ENCODE results near the gene TXNL4A.

Gene TXNL4A

DNA sequence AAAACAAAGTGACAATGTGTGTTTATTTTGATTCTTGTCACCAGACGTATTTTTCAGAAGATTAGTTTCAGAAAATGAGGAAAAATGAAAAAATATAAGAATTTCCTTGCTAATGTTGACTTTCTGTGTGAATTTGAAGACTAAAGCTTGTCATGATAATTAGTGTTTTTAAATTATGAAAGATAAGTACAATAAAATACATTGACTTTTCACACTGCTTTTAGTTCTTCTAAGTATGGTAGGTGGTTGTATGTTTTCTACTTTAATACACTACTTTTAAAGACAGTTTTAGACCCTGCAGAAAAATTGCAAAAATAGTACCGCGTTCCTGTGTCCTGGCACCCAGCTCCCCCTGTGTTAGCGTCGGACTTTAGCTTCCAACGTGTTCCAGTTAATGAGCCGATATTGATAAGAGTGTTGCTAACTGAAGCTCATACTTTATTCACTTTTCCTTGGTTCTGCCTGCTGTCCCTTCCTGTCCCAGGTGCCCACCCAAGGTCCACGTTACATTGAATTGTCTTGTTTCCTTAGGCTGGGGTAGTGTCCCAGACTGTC lies 46.6 kb upstream of the TXNL4A start:
- H3K4me3 ChIP-seq (ENCODE audit: low read depth in 1 of 2, low read length in 2 of 2), result peak overlapping the region; percentile 95 to 99
- H3K9me3 ChIP-seq (ENCODE audit: insufficient read depth, low read length, severe bottlenecking), result no peaks in the 10 kb centered on the region
- H3K27ac ChIP-seq (ENCODE audit: low read length), result peak overlapping the region; percentile 93
- no peaks in the 10 kb centered on the region for H3K27me3 ChIP-seq (ENCODE audit: insufficient read depth, low read length, poor library complexity)
- peak overlapping the region; percentile 97 for H2AFZ ChIP-seq (ENCODE audit: low read depth, low read length)
- peak overlapping the region; percentile 95 for H3K9ac ChIP-seq (ENCODE audit: low read depth, low read length)
- peaks cover 14% of the 10 kb centered on the region; the same call in 1 of the 2 replicates for H4K20me1 ChIP-seq (ENCODE audit: insufficient read depth, low read length)
- H3K4me2 ChIP-seq (ENCODE audit: insufficient read depth, low read length), result peak overlapping the region; percentile 98
- no peak for DNase-seq
- H3K79me2 ChIP-seq (ENCODE audit: insufficient read depth, low read length), result peaks cover 42% of the 10 kb centered on the region
- peaks cover 28% of the 10 kb centered on the region for H3K36me3 ChIP-seq (ENCODE audit: insufficient read depth, low read length)
- H3K4me1 ChIP-seq (ENCODE audit: insufficient read depth, low read length), result peaks cover 30% of the 10 kb centered on the region
- TF ChIP-seq, protein P1, sequence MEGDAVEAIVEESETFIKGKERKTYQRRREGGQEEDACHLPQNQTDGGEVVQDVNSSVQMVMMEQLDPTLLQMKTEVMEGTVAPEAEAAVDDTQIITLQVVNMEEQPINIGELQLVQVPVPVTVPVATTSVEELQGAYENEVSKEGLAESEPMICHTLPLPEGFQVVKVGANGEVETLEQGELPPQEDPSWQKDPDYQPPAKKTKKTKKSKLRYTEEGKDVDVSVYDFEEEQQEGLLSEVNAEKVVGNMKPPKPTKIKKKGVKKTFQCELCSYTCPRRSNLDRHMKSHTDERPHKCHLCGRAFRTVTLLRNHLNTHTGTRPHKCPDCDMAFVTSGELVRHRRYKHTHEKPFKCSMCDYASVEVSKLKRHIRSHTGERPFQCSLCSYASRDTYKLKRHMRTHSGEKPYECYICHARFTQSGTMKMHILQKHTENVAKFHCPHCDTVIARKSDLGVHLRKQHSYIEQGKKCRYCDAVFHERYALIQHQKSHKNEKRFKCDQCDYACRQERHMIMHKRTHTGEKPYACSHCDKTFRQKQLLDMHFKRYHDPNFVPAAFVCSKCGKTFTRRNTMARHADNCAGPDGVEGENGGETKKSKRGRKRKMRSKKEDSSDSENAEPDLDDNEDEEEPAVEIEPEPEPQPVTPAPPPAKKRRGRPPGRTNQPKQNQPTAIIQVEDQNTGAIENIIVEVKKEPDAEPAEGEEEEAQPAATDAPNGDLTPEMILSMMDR (IDR thresholded peaks at IDR 0.05; ENCODE audit: borderline replicate concordance, extremely low read depth, low read length, poor library complexity, severe bottlenecking), result peak; percentile 17
- no peak for TF ChIP-seq EZH2 (IDR thresholded peaks at IDR 0.05; ENCODE audit: borderline replicate concordance, low read depth, low read length, severe bottlenecking)
- no peak for ATAC-seq (ENCODE audit: insufficient read depth, low read depth)

DNA sequence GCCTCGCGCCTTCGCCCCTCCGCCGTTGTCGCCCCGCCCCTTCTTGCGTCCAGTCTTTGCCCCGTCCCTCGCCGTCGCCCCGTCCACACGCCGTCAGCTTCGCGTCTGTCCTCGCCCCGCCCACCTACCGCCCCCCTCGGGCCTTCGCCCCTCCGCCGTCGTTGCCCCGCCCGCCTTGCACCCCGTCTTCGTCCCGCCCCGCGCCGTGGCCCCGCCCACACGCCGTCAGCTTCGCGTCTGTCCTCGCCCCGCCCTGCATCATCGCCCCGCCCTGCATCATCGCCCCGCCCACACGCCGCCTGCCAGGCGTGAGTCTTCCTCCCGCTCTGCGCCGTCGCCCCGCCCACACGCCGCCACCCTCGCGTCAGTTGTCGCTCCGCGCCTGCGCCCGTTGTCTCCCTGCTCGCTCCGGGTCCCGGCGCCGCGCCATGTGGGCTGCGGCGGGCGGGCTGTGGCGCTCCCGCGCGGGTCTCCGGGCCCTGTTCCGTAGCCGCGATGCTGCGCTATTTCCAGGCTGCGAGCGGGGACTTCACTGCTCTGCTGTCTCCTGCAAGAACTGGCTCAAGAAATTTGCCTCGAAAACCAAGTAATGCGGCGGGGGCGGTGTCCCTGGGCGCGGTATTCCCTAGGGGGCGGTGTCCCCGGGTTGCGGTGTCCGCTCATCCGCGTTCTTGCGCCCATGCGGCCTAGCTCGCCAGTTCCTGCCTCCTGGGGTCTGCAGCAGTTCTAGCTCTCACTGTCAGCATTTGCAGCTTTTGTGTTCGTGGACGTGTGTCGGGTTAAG lies 45.9 kb upstream of the TXNL4A start, which contains the start of gene RBFA:
Gene RBFA, plus strand, starts transcription at position 367 of the 784 bp plus-strand sequence. Its CDS starts 62 bp downstream, at position 429.
- peaks cover 14% of the 10 kb centered on the region; the same call in 1 of the 2 replicates for H4K20me1 ChIP-seq (ENCODE audit: insufficient read depth, low read length)
- H3K27ac ChIP-seq (ENCODE audit: low read length), result peak within 1 kb of the TSS; percentile 93
- peak within 1 kb of the TSS; percentile 98 for H3K4me2 ChIP-seq (ENCODE audit: insufficient read depth, low read length)
- no peak for TF ChIP-seq EZH2 (IDR thresholded peaks at IDR 0.05; ENCODE audit: borderline replicate concordance, low read depth, low read length, severe bottlenecking)
- TF ChIP-seq, protein P1 (IDR thresholded peaks at IDR 0.05; ENCODE audit: borderline replicate concordance, extremely low read depth, low read length, poor library complexity, severe bottlenecking), result peak; percentile 52
- H3K9ac ChIP-seq (ENCODE audit: low read depth, low read length), result peak within 1 kb of the TSS; percentile 95
- no peaks in the 10 kb centered on the region for H3K9me3 ChIP-seq (ENCODE audit: insufficient read depth, low read length, severe bottlenecking)
- peaks cover 39% of the 10 kb centered on the region for H3K79me2 ChIP-seq (ENCODE audit: insufficient read depth, low read length)
- ATAC-seq (ENCODE audit: insufficient read depth, low read depth) (peak; percentile 81), DNase-seq (peak; percentile 99)
- H3K27me3 ChIP-seq (ENCODE audit: insufficient read depth, low read length, poor library complexity), result no peaks in the 10 kb centered on the region
- H2AFZ ChIP-seq (ENCODE audit: low read depth, low read length), result peak within 1 kb of the TSS; percentile 97
- H3K36me3 ChIP-seq (ENCODE audit: insufficient read depth, low read length), result peaks cover 25% of the 10 kb centered on the region
- H3K4me3 ChIP-seq (ENCODE audit: low read depth in 1 of 2, low read length in 2 of 2), result peak within 1 kb of the TSS; percentile 95 to 99
- H3K4me1 ChIP-seq (ENCODE audit: insufficient read depth, low read length), result peaks cover 30% of the 10 kb centered on the region

DNA sequence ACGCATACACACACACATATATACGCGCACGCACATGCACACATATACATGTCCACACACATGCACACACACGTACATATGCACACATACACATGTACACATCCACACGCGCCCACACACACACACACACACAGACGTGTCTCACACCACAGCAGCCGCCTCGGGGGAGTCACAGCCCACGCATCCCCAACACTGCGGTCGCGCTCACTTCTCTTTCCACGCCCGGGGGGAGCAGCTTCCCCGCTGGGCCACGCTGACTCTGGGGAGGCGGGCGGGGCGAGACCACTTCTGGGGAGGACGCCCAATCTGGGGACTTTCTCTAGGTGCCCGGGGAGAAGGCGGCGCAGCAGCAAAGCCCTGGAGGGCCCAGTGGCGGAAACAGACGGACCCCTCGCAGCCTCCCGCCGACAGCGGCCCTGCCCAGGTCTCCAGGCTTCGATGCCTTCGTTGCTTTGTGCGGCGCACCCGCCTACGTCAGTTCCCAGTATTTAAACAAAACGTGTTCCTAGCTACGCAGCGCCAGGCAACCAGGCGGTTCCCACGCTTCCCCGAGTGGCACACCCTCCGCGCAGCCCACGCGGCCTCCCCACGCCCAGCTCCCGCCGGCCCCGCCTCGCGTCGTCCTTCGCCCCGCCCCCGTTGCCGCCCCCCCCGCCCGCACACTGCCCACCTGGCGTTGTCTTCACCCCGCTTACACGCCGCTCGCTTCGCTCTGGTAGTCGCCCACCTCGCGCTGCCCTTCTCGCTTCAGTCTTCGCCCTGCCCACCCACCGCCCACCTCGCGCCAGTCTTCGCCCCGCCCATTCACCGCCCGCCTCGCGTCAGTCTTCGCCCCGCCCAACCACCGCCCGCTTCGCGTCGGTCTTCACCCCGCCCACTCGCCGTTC lies 45.1 kb upstream of the TXNL4A start:
- H2AFZ ChIP-seq (ENCODE audit: low read depth, low read length), result peak overlapping the region; percentile 90
- peak overlapping the region; percentile 37 to 61; a peak in 3 of 4 replicates for H3K4me3 ChIP-seq (ENCODE audit: low read depth in 1 of 2, low read length in 2 of 2)
- H3K27me3 ChIP-seq (ENCODE audit: insufficient read depth, low read length, poor library complexity), result no peaks in the 10 kb centered on the region

More for the DNA sequence above, 45.1 kb upstream of the TXNL4A start:
- Histone ChIP-seq H3K79me2 (ENCODE audit: insufficient read depth, low read length) (peaks cover 38% of the 10 kb centered on the region), H3K36me3 (ENCODE audit: insufficient read depth, low read length) (peaks cover 17% of the 10 kb centered on the region), H3K4me2 (ENCODE audit: insufficient read depth, low read length) (peak overlapping the region; percentile 83), H3K9me3 (ENCODE audit: insufficient read depth, low read length, severe bottlenecking) (no peaks in the 10 kb centered on the region), H4K20me1 (ENCODE audit: insufficient read depth, low read length) (peaks cover 13% of the 10 kb centered on the region; the same call in 1 of the 2 replicates), H3K27ac (ENCODE audit: low read length) (peak overlapping the region; percentile 73), H3K4me1 (ENCODE audit: insufficient read depth, low read length) (peaks cover 30% of the 10 kb centered on the region), H3K9ac (ENCODE audit: low read depth, low read length) (peak overlapping the region; percentile 75)
- no peak for DNase-seq
- ATAC-seq (ENCODE audit: insufficient read depth, low read depth), result peak; percentile 81
- no peak for TF ChIP-seq EZH2 (IDR thresholded peaks at IDR 0.05; ENCODE audit: borderline replicate concordance, low read depth, low read length, severe bottlenecking)
- TF ChIP-seq, protein P1 (IDR thresholded peaks at IDR 0.05; ENCODE audit: borderline replicate concordance, extremely low read depth, low read length, poor library complexity, severe bottlenecking), result no peak

Measured in DND-41 (cell line).